NCI-H2227 (cell line): ENCODE measurements around the gene NPPB.

Experiments
- DNase-seq: peaks from one replicate; lab custom pipeline; 2025; ENCODE audit not compliant: unreplicated experiment; lab: John Stamatoyannopoulos, UW

NPPB gene

GRCh38 chr1:11835441-11836225 lies 23.1 kb downstream of the NPPB start:
- no peak for DNase-seq

- DNase-seq, result no peak
These were observed 24.8 kb downstream of the NPPB start for GRCh38 chr1:11833900-11834299.

- no peak for DNase-seq
These were observed 25.2 kb downstream of the NPPB start for GRCh38 chr1:11833497-11833896.

- no peak for DNase-seq
These were observed 26.6 kb downstream of the NPPB start for GRCh38 chr1:11831945-11832725.

- no peak for DNase-seq
These were observed 30.2 kb downstream of the NPPB start for GRCh38 chr1:11828511-11828910.

- DNase-seq, result no peak
These were observed 31.8 kb downstream of the NPPB start for GRCh38 chr1:11826946-11827345.

- DNase-seq, result no peak
These were observed 33.6 kb downstream of the NPPB start for GRCh38 chr1:11825131-11825530.

GRCh38 chr1:11823366-11824137 lies 35.2 kb downstream of the NPPB start:
- no peak for DNase-seq

- no peak for DNase-seq
These were observed 36.7 kb downstream of the NPPB start for GRCh38 chr1:11822091-11822490.

GRCh38 chr1:11817192-11817591 lies 41.6 kb downstream of the NPPB start:
- no peak for DNase-seq

GRCh38 chr1:11813021-11813420 lies 45.7 kb downstream of the NPPB start:
- DNase-seq, result no peak
